Measurements from ENCODE around the gene CCDC92.

DNA sequence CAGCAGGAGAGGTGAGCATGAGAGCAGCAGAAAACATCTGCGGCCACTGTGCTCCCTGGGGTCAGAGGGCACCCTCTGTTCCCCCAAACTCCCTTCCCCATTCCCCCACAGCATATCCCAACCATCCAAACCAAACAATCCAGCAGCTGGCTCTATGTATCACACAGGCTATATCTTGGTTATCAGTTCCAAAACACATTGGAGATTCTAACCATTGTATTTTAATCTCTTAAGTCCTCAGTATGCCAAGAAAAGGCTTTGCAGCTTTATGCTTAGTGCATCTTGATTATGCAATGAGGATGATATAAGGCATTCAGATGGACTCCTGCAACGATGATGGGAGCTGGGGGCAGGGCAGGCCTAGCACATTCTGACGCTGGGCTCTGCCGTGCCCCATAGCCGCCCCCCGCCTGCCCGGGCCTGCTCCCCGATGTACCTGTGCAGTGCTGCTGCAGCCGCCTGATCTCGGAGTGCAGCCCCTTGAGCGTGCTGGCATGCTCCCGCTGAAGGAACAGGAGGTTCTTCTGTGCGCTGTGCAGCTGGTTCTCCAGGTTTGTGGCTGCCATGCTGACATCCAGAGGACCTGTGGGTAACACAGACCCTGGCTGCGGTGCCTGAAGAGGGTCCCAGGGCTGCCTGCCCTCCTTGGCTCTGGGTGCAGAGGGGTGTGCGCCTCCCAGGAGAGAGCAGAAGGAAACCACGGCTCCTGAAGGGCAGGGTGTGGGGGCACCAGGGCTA lies 29.6 kb downstream of the CCDC92 start:
- TF ChIP-seq, protein P1, sequence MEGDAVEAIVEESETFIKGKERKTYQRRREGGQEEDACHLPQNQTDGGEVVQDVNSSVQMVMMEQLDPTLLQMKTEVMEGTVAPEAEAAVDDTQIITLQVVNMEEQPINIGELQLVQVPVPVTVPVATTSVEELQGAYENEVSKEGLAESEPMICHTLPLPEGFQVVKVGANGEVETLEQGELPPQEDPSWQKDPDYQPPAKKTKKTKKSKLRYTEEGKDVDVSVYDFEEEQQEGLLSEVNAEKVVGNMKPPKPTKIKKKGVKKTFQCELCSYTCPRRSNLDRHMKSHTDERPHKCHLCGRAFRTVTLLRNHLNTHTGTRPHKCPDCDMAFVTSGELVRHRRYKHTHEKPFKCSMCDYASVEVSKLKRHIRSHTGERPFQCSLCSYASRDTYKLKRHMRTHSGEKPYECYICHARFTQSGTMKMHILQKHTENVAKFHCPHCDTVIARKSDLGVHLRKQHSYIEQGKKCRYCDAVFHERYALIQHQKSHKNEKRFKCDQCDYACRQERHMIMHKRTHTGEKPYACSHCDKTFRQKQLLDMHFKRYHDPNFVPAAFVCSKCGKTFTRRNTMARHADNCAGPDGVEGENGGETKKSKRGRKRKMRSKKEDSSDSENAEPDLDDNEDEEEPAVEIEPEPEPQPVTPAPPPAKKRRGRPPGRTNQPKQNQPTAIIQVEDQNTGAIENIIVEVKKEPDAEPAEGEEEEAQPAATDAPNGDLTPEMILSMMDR (IDR thresholded peaks at IDR 0.05) = no peak
- no peak for TF ChIP-seq EZH2 (IDR thresholded peaks at IDR 0.05; ENCODE audit: borderline replicate concordance, insufficient read depth, low read depth, low read length, poor library complexity, severe bottlenecking)
